DMS53 treated with DMSO at 0.1 percent for 48 hours (cell line): Measurements from ENCODE around the gene RAB33B.

Source experiments
- DNase-seq: peaks from one replicate; lab custom pipeline; 2025; ENCODE audit not compliant: unreplicated experiment; lab: John Stamatoyannopoulos, UW

The RAB33B gene

DNA sequence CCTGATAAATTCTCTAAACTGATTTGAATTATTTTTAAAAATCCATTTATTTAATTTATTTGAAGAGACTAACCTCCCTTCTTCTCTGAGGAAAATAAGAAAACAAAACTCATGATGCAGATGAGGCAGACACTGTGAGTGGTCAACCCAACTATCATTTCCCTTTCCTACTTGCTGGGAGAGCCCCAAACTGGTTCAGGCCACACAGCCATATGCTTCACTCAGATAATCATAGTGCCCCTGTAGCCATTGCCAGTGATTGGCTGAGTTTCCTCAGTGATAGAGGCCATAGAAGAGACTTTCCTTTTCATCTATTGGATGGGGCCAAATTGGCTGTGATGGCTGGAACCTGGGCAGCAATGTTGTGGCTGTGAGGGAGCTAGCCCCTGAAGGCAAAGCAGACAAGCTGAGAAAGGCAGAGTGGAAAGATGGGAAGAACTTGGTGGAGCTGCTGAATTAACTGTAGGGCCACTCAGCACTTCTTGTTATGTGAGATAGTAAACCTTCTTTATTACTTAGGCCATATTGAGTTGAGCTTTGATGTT is 49.8 kb downstream of the RAB33B start:
- DNase-seq, result no peak

GRCh38 chr4:139506774-139507173 is 52.9 kb downstream of the RAB33B start:
- no peak for DNase-seq

DNA sequence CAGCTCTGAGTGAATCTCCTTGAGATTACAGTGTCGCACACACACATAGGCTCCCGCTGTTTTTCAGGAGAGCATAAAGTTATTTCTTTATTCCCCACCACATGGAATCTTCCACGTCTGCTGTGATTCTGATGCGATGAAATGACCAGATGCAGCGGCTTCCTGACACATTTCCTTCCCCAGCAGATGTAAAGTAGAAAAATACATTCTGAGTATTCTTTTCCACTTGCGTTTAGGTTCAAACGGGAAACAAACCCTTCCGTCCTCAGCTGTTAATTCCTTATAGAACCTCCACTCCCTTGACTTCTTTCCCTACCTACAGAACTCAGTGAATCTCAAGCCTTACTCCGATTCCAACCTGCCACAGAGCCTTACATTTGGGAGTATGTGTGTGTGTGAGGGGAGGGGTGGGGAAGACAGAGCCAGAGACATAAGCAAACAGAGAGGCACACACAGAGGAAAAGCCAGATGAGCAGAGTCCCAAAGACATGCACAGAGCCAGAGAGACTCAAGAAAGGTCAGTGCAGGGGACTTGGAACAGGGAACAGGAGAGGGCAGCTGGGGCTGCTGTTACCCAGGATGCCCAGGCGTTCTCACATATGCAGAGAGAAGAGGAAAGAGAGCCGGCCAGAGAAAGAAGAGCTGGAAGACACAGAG is 54.8 kb downstream of the RAB33B start:
- no peak for DNase-seq

DNA sequence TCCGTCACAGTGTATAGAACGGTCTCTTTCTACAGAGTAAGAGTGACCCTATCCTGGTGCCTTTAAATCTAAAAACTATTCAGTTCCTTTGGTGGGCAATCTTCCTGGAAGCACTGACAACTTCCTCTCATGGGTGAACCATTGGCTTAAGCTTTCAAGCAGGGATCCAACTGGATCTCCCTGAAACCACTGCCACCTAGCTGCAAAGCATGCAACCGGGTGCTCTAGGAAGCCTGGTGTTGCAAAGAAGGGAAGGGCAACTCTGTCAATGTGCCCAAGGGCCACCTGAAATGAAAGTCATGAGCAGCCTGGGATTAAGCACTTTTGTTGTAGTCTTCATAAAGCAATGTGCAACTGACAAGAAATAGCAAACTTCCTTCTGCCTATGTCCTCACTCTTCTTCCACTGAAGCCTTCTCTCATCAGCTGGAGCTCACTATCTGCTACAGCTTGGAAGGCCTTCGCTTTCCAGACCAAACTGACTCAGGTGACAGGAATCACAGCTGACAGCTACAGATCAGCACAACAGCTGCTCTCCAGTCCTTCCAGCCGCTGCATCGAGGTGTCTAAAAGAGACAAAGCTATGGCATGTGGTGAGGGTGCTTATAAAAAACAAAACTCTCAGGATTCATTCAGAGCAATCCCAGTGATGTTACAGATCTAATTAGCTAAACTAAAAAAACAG is 55.9 kb downstream of the RAB33B start:
- no peak for DNase-seq

GRCh38 chr4:139511320-139511719 is 57.4 kb downstream of the RAB33B start:
- DNase-seq, result no peak

GRCh38 chr4:139514382-139515059 is 60.6 kb downstream of the RAB33B start:
- DNase-seq, result no peak

- no peak for DNase-seq
Measured at GRCh38 chr4:139515531-139515958, 61.6 kb downstream of the RAB33B start.

DNA sequence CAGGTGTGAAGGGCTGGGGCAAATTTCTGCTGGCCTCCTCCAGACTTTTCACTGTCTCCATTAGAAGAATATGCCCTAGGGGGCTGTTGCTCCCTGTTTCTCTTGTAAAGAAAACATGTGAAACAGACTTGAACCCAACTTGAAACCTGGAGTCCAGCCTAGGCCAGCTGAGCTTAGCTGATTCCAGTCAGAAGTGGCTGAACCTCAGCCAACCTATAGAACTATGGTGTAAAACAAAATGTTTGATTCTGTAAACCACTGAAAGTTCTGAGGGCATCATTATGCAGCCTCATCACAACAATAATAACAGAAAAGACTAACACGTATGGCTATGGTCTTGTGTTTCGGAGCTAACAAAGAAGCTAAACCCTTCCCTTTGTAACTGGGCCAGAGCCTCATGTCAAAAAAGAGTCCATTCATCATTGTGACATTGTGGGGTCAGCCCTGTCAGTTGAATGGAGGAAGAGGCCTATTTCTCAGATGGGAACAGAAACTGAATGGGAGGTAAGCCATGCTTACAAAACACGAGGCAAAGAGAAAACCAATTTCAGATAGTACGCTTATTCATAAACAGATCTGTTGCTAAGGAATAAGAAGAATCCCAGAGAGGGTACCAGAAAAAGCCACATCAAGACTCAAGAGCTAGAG is 68.0 kb downstream of the RAB33B start:
- DNase-seq, result no peak

- DNase-seq, result no peak
Measured at GRCh38 chr4:139522457-139522856, 68.5 kb downstream of the RAB33B start.

- no peak for DNase-seq
Measured at GRCh38 chr4:139523076-139523475, 69.2 kb downstream of the RAB33B start.

DNA sequence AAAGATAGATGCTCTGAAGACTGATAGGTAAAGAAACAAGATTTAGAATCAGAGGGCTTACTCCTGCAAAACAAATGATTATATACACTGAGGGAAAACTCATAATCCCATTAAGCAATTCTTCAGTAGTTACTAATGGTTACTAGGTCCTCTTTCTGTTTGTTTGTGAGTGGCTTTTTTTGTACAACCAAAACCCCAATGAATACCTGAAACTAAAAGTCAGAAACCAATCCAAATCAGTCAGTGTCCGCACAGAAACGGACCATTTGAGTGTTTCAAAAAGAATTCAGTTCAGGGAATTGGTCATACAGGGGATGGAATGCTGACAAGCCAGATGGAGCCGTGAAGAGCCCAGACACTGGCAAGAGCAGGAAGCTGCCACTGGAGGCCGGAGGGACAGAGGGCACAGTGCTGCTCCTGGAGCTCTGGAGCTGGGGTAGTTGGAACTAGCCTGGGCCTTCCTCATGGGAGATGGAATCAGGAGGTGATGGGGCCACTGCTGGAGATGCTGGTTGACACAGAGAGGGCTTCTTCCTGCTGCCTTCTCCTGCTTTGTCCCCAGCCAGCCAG is 70.2 kb downstream of the RAB33B start:
- no peak for DNase-seq

- DNase-seq, result no peak
Measured at GRCh38 chr4:139525414-139525813, 71.5 kb downstream of the RAB33B start.
